Hypothalamus (tissue), 51 donors: ENCODE data around the gene NGB.

Source experiments
- DNase-seq, 51 donors: peaks; one replicate each; lab custom pipeline; 2025; lab: John Stamatoyannopoulos, UW

The NGB gene

GRCh38 chr14:77240336-77240915 lies 30.6 kb downstream of the NGB start:
- no peak for DNase-seq

- DNase-seq: no peak
These were observed 31.6 kb downstream of the NGB start for GRCh38 chr14:77239412-77239811.

GRCh38 chr14:77238996-77239395 lies 32.0 kb downstream of the NGB start:
- no peak for DNase-seq

- peak in 7 of 51 donors; percentile 9 to 35 (median 11) for DNase-seq
These were observed 32.6 kb downstream of the NGB start for GRCh38 chr14:77238356-77238755.

GRCh38 chr14:77236814-77237213 lies 34.2 kb downstream of the NGB start:
- DNase-seq: no peak

- no peak for DNase-seq
These were observed 39.3 kb downstream of the NGB start for GRCh38 chr14:77231721-77232120.

- DNase-seq: no peak
These were observed 40.1 kb downstream of the NGB start for GRCh38 chr14:77230914-77231313.

GRCh38 chr14:77228056-77228455 lies 43.0 kb downstream of the NGB start:
- no peak for DNase-seq

- no peak for DNase-seq
These were observed 45.0 kb downstream of the NGB start for GRCh38 chr14:77225892-77226557.

- no peak for DNase-seq
These were observed 45.8 kb downstream of the NGB start for GRCh38 chr14:77225254-77225653.

GRCh38 chr14:77224212-77224611 lies 46.8 kb downstream of the NGB start:
- DNase-seq: no peak

GRCh38 chr14:77222546-77223225 lies 48.3 kb downstream of the NGB start:
- no peak for DNase-seq

- DNase-seq: no peak
These were observed 49.6 kb downstream of the NGB start for GRCh38 chr14:77221241-77221871.

- DNase-seq: no peak
These were observed 50.6 kb downstream of the NGB start for GRCh38 chr14:77220246-77221017.

GRCh38 chr14:77219591-77219990 lies 51.4 kb downstream of the NGB start:
- DNase-seq: peak in 25 of 51 donors; percentile 5 to 64 (median 20)

GRCh38 chr14:77217551-77217950 lies 53.5 kb downstream of the NGB start:
- DNase-seq: no peak
